HUDEP-2 (cell line): ENCODE measurements around the gene TLK2.

Experiments
- DNase-seq, 76 experiments: peaks; one replicate each; lab custom pipeline; 2025; ENCODE audit not compliant: unreplicated experiment in 76 of 76; lab: John Stamatoyannopoulos, UW

TLK2 gene

GRCh38 chr17:62650587-62650986 lies 172.0 kb downstream of the TLK2 start:
- DNase-seq, result no peak

GRCh38 chr17:62652251-62653001 lies 173.8 kb downstream of the TLK2 start:
- DNase-seq, result no peak

GRCh38 chr17:62653002-62653825 lies 174.6 kb downstream of the TLK2 start:
- DNase-seq, result peak in 5 of 76 experiments; percentile 6 to 17 (median 10)

GRCh38 chr17:62653826-62654761 lies 175.5 kb downstream of the TLK2 start:
- DNase-seq, result peak in 4 of 76 experiments; percentile 4 to 9 (median 6)

- DNase-seq, result no peak
Measured at GRCh38 chr17:62655656-62656055, 177.0 kb downstream of the TLK2 start.

GRCh38 chr17:62656446-62656845 lies 177.8 kb downstream of the TLK2 start:
- DNase-seq, result no peak

- no peak for DNase-seq
Measured at GRCh38 chr17:62657145-62657665, 178.6 kb downstream of the TLK2 start.

- DNase-seq, result no peak
Measured at GRCh38 chr17:62657690-62658089, 179.1 kb downstream of the TLK2 start.

GRCh38 chr17:62658136-62658920 lies 179.7 kb downstream of the TLK2 start:
- no peak for DNase-seq

- no peak for DNase-seq
Measured at GRCh38 chr17:62660629-62661118, 182.0 kb downstream of the TLK2 start.

- DNase-seq, result no peak
Measured at GRCh38 chr17:62661337-62661736, 182.7 kb downstream of the TLK2 start.

GRCh38 chr17:62662855-62663254 lies 184.2 kb downstream of the TLK2 start:
- no peak for DNase-seq
